Upper lobe of left lung (tissue), 6 donors: Measurements from ENCODE around the gene KLHL25. TPM values are rescaled to one million over a fixed set of nuclear protein-coding genes. Genes with fewer than 3 reads are reported as not detected.

Experiments used
- ATAC-seq, 2 donors: fragments of 200-7000 bp; cut with Tn5 transposase; one replicate each; pipeline ENCODE4 v1.9.1; 2022; ENCODE audit warnings: mild to moderate bottlenecking in 2 of 2, moderate library complexity in 2 of 2; ENCODE audit not compliant: low FRiP score in 2 of 2
- DNase-seq, 2 donors: peaks; one replicate each; pipeline ENCODE4 v3.0.0-alpha.2; 2019 to 2020
- H3K27ac ChIP-seq, 4 donors: fragments of 200-600 bp; sonication (generic); one replicate each; pipeline ENCODE4 v1.5.1; 2016 to 2019
- H3K27me3 ChIP-seq, 4 donors: fragments of 200-600 bp; sonication (generic); one replicate each; pipeline ENCODE4 v1.5.1; 2017 to 2019
- H3K36me3 ChIP-seq, 4 donors: fragments of 200-600 bp; sonication (generic); one replicate each; pipeline ENCODE4 v1.5.1; 2016 to 2019
- H3K4me1 ChIP-seq, 4 donors: fragments of 200-600 bp; sonication (generic); one replicate each; pipeline ENCODE4 v1.5.1; 2018 to 2019
- H3K4me3 ChIP-seq, 4 donors: fragments of 200-600 bp; sonication (generic); one replicate each; pipeline ENCODE4 v1.5.1; 2017 to 2019; ENCODE audit warnings: mild to moderate bottlenecking in 2 of 4, moderate library complexity in 1 of 4
- H3K9me3 ChIP-seq, 4 donors: fragments of 200-600 bp; sonication (generic); one replicate each; pipeline ENCODE4 v1.5.1; 2018 to 2019
- CTCF ChIP-seq, 6 experiments: fragments of 450-650 bp in 4 of 6; fragments of 200-600 bp in 2 of 6; sonication (generic) in 2 of 6; IDR thresholded peaks; one replicate each; pipeline ENCODE4 v1.5.1; 2016 to 2019; ENCODE audit warnings: antibody characterized with exemption in 6 of 6
- EP300 ChIP-seq, 4 donors: sonication (generic); formaldehyde crosslinking; IDR thresholded peaks; one replicate each; pipeline ENCODE4 v1.5.1; 2017; ENCODE audit warnings: antibody characterized with exemption in 4 of 4, control low read depth in 2 of 4
- POLR2A ChIP-seq, 4 donors: fragments of 450-650 bp; IDR thresholded peaks; one replicate each; pipeline ENCODE4 v1.5.1; 2016 to 2017; ENCODE audit warnings: antibody characterized with exemption in 4 of 4, mild to moderate bottlenecking in 2 of 4
- POLR2AphosphoS5 ChIP-seq, 2 donors: sonication (generic); formaldehyde crosslinking; IDR thresholded peaks; one replicate each; pipeline ENCODE4 v1.5.1; 2017; ENCODE audit warnings: antibody characterized with exemption in 2 of 2
- WGBS, 2 donors: methylation state at CpG; one replicate each; pipeline ENCODE4 v1.1.5; 2017 to 2018; 5-methylcytosine and 5-hydroxymethylcytosine counted together
- total RNA-seq, 6 donors: library from RNA; depleted of rRNA in 4 of 6; stranded (reverse); fragments of >200 nt in 4 of 6; gene quantifications; one replicate each; pipeline versions ENCODE4 v1.1.0 to v1.2.1, GENCODE V29; 2016 to 2021
- donor health status: DM: no; HTN: no; CAD: no; lungs with moderate emphysema.
- donor health status: DM: no; HTN: yes; CAD: no; lungs with severe emphysema.

The KLHL25 gene
- total RNA-seq, 6 donors from 2014 or later: 3.0 to 24.1 (median 5.6) TPM

GRCh38 chr15:85825719-85826118, 31.0 kb upstream of the KLHL25 start:
- DNase-seq (no peak), ATAC-seq (no peak)
- TF ChIP-seq EP300 (IDR thresholded peaks at IDR 0.05) (no peak), CTCF (IDR thresholded peaks at IDR 0.05) (no peak), POLR2AphosphoS5 (IDR thresholded peaks at IDR 0.05) (no peak), POLR2A (IDR thresholded peaks at IDR 0.05) (no peak)
- no peak overlapping the region for H3K27ac ChIP-seq
- 57 to 87% methylated on average over 2 of the region's 2 CpGs for WGBS, 2 donors
- H3K4me1 ChIP-seq: no peaks in the 10 kb centered on the region
- no peaks in the 10 kb centered on the region for H3K9me3 ChIP-seq
- no peaks in the 10 kb centered on the region for H3K36me3 ChIP-seq
- H3K4me3 ChIP-seq: no peak overlapping the region
- H3K27me3 ChIP-seq: no peaks in the 10 kb centered on the region

- ATAC-seq: no peak
- 67% methylated on average over 4 of the region's 4 CpGs for WGBS, 2 donors
These were observed 30.4 kb upstream of the KLHL25 start for GRCh38 chr15:85825118-85825517.

GRCh38 chr15:85821545-85821944, 26.8 kb upstream of the KLHL25 start:
- ATAC-seq: no peak
- Histone ChIP-seq H3K4me1 (no peaks in the 10 kb centered on the region), H3K36me3 (no peaks in the 10 kb centered on the region), H3K4me3 (no peak overlapping the region), H3K27me3 (no peaks in the 10 kb centered on the region), H3K9me3 (no peaks in the 10 kb centered on the region), H3K27ac (no peak overlapping the region)
- no peak for DNase-seq
- TF ChIP-seq CTCF (IDR thresholded peaks at IDR 0.05) (no peak), EP300 (IDR thresholded peaks at IDR 0.05) (no peak), POLR2A (IDR thresholded peaks at IDR 0.05) (no peak), POLR2AphosphoS5 (IDR thresholded peaks at IDR 0.05) (no peak)
- 90 to 92% methylated on average over 6 of the region's 6 CpGs for WGBS, 2 donors

More at GRCh38 chr15:85825118-85825517, 30.4 kb upstream of the KLHL25 start:
- Histone ChIP-seq H3K4me1 (no peaks in the 10 kb centered on the region), H3K27me3 (no peaks in the 10 kb centered on the region), H3K9me3 (no peaks in the 10 kb centered on the region), H3K36me3 (no peaks in the 10 kb centered on the region), H3K27ac (no peak overlapping the region), H3K4me3 (no peak overlapping the region)
- TF ChIP-seq CTCF (IDR thresholded peaks at IDR 0.05): no peak
- no peak for TF ChIP-seq EP300 (IDR thresholded peaks at IDR 0.05)
- no peak for TF ChIP-seq POLR2AphosphoS5 (IDR thresholded peaks at IDR 0.05)
- TF ChIP-seq POLR2A (IDR thresholded peaks at IDR 0.05): no peak
- no peak for DNase-seq

GRCh38 chr15:85819938-85820337, 25.2 kb upstream of the KLHL25 start:
- DNase-seq (no peak), ATAC-seq (no peak)
- no peak for TF ChIP-seq CTCF (IDR thresholded peaks at IDR 0.05)
- TF ChIP-seq POLR2AphosphoS5 (IDR thresholded peaks at IDR 0.05): no peak
- TF ChIP-seq EP300 (IDR thresholded peaks at IDR 0.05): no peak
- no peak for TF ChIP-seq POLR2A (IDR thresholded peaks at IDR 0.05)
- 77 to 83% methylated on average over 5 of the region's 5 CpGs for WGBS, 2 donors
- H3K27me3 ChIP-seq: no peaks in the 10 kb centered on the region
- no peaks in the 10 kb centered on the region for H3K36me3 ChIP-seq
- no peak overlapping the region for H3K27ac ChIP-seq
- H3K9me3 ChIP-seq: no peaks in the 10 kb centered on the region
- H3K4me3 ChIP-seq: no peak overlapping the region
- H3K4me1 ChIP-seq: no peaks in the 10 kb centered on the region

- Histone ChIP-seq H3K4me3 (no peak overlapping the region), H3K9me3 (no peaks in the 10 kb centered on the region), H3K36me3 (no peaks in the 10 kb centered on the region), H3K27ac (no peak overlapping the region), H3K27me3 (no peaks in the 10 kb centered on the region), H3K4me1 (no peaks in the 10 kb centered on the region)
- no peak for TF ChIP-seq EP300 (IDR thresholded peaks at IDR 0.05)
- TF ChIP-seq POLR2AphosphoS5 (IDR thresholded peaks at IDR 0.05): no peak
- TF ChIP-seq POLR2A (IDR thresholded peaks at IDR 0.05): no peak
- no peak for TF ChIP-seq CTCF (IDR thresholded peaks at IDR 0.05)
- no peak for ATAC-seq
- no peak for DNase-seq
These were observed 18.5 kb upstream of the KLHL25 start for GRCh38 chr15:85813234-85813633.
